ENCODE data around the gene GTSE1. TPM values are rescaled to one million over a fixed set of nuclear protein-coding genes. Genes with fewer than 3 reads are reported as not detected.

GTSE1 gene
- total RNA-seq, 1 experiment from 2014 or later = 42.6 TPM

GRCh38 chr22:46292732-46293131 lies 3.9 kb upstream of the GTSE1 start:
- no peak overlapping the region for H3K4me2 ChIP-seq (ENCODE audit: insufficient read depth, insufficient read length, low read length)
- no peak overlapping the region for H3K4me3 Mint-ChIP-seq
- no peak for DNase-seq
- no peak overlapping the region for H2BK12ac ChIP-seq (ENCODE audit: insufficient read length, low read depth, low read length)
- H3K79me2 ChIP-seq (ENCODE audit: insufficient read depth, low read length) = no peaks in the 10 kb centered on the region; the same call in 1 of the 2 replicates
- no peak overlapping the region for H2BK20ac ChIP-seq (ENCODE audit: low read depth, low read length, poor library complexity, severe bottlenecking)
- no peak overlapping the region for H3K23ac ChIP-seq (ENCODE audit: insufficient read length, low read depth, low read length)
- peaks cover 18 to 19% of the 10 kb centered on the region in 2 experiments for H3K4me1 Mint-ChIP-seq
- H3K36me3 Mint-ChIP-seq (ENCODE audit: insufficient read depth in 1 of 3, low read depth in 3 of 3) = peaks cover 2 to 20% (median 15%) of the 10 kb centered on the region in 3 experiments; a peak in 6 of 7 replicates
- no peak overlapping the region for H2BK5ac ChIP-seq (ENCODE audit: insufficient read length, low read length)
- no peaks in the 10 kb centered on the region for H3K79me1 ChIP-seq (ENCODE audit: insufficient read depth, low read depth, low read length, poor library complexity, severe bottlenecking)
- H4K8ac ChIP-seq (replicated peaks; ENCODE audit: insufficient read length, low read depth, low read length) = no peak overlapping the region
- H3K4me1 ChIP-seq (ENCODE audit: insufficient read depth, low read length) = no peaks in the 10 kb centered on the region
- no peak overlapping the region for H2BK15ac ChIP-seq (ENCODE audit: low read depth, low read length)
- no peaks in the 10 kb centered on the region for H4K20me1 ChIP-seq (ENCODE audit: control insufficient read depth, insufficient read depth, insufficient read length)
- H3K9me3 Mint-ChIP-seq = no peaks in the 10 kb centered on the region
- no peak overlapping the region for H3K4ac ChIP-seq (ENCODE audit: low read depth, low read length)
- H3K23me2 ChIP-seq (ENCODE audit: insufficient read length, low read depth, low read length, poor library complexity, severe bottlenecking) = peaks cover 9% of the 10 kb centered on the region
- H4K5ac ChIP-seq (ENCODE audit: insufficient read length, low read depth, low read length) = no peak overlapping the region
- H3K56ac ChIP-seq (ENCODE audit: insufficient read length, low read depth, low read length) = no peak overlapping the region
- no peak for TF ChIP-seq CTCF (conservative IDR thresholded peaks at IDR 0.05)
- no peaks in the 10 kb centered on the region; the same call in 1 of the 2 replicates for H3K27me3 Mint-ChIP-seq (ENCODE audit: low read depth)
- H3K9ac ChIP-seq (ENCODE audit: extremely low read depth, insufficient read length, low read length) = no peak overlapping the region
- no peak overlapping the region for H2BK120ac ChIP-seq (ENCODE audit: low read depth, low read length, poor library complexity, severe bottlenecking)
- no peak overlapping the region for H3T11ph ChIP-seq (ENCODE audit: low read length)
- peak overlapping the region in 1 of 3 experiments; percentile 5; a peak in 1 of 7 replicates for H3K27ac Mint-ChIP-seq
- H3K9me3 ChIP-seq (ENCODE audit: control insufficient read depth, low read depth, low read length) = no peaks in the 10 kb centered on the region
- WGBS (ENCODE audit: extremely low coverage, insufficient read length, low lambda C conversion rate) = no CpG with 5 or more reads among the region's 14 CpGs
- no peak overlapping the region for H4K91ac ChIP-seq (ENCODE audit: insufficient read length, low read depth, low read length)
- no peak overlapping the region for H3K14ac ChIP-seq (ENCODE audit: insufficient read depth, low read length)
- no peak overlapping the region for H2AFZ ChIP-seq (ENCODE audit: low read length)
- H2AK5ac ChIP-seq (ENCODE audit: insufficient read length, low read length) = no peak overlapping the region
- no peak overlapping the region for H3K18ac ChIP-seq (ENCODE audit: insufficient read length, low read depth, low read length)
- H3K27me3 ChIP-seq (ENCODE audit: insufficient read depth, low read length) = no peaks in the 10 kb centered on the region
- H3K27ac ChIP-seq (ENCODE audit: insufficient read length, low read depth, low read length) = no peak overlapping the region

All from H9 (cell line).